Measurements from ENCODE around the gene CSDE1. TPM values are rescaled to one million over a fixed set of nuclear protein-coding genes. Genes with fewer than 3 reads are reported as not detected.

Gene CSDE1
- total RNA-seq, 1 experiment from 2014 or later = 375 TPM

- Histone ChIP-seq H3K36me3 (ENCODE audit: insufficient read depth, low read length) (peaks cover 80% of the 10 kb centered on the region), H3K27ac (ENCODE audit: low read length) (no peak overlapping the region), H4K20me1 (ENCODE audit: insufficient read depth, low read depth, low read length) (peaks cover 48% of the 10 kb centered on the region), H2AFZ (ENCODE audit: low read length) (no peak overlapping the region), H3K79me2 (ENCODE audit: low read length) (peaks cover 96% of the 10 kb centered on the region), H3K27me3 (ENCODE audit: low read length) (no peaks in the 10 kb centered on the region), H3K4me1 (ENCODE audit: low read length) (no peaks in the 10 kb centered on the region), H3K4me3 (ENCODE audit: low read length) (no peak overlapping the region), H3K9me2 (replicated peaks; ENCODE audit: insufficient read depth, low read length) (no peaks in the 10 kb centered on the region), H3K9me3 (ENCODE audit: low read length) (no peaks in the 10 kb centered on the region), H3K9ac (ENCODE audit: low read length) (no peak overlapping the region), H3K4me2 (ENCODE audit: low read depth, low read length, poor library complexity, severe bottlenecking) (no peak overlapping the region)
- DNase-seq = no peak
Observed at GRCh38 chr1:114741963-114742746, 15.6 kb downstream of the CSDE1 start.

DNA sequence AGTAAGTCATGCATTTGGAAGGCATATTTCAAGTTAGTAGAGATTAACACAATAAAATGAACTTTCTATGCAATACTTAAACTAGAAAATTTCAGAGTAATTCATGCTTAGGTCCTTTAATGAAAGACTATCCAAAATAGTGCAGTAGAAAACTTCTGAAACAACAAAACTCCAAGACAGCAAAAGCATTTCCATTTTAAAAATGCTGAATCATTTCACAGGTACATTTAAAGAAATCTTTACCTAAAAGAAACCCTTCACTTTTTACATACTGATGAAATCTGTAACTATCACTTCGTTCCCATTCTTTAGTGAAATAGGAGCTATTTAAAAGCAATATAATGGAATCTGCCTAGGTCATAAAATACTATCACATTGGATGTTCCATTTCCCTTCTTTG lies 17.5 kb downstream of the CSDE1 start:
- no peak overlapping the region for H3K27ac ChIP-seq (ENCODE audit: low read length)

GRCh38 chr1:114737314-114737849 lies 20.4 kb downstream of the CSDE1 start:
- Histone ChIP-seq H3K9me2 (replicated peaks; ENCODE audit: insufficient read depth, low read length) (no peaks in the 10 kb centered on the region), H2AFZ (ENCODE audit: low read length) (no peak overlapping the region), H3K9ac (ENCODE audit: low read length) (no peak overlapping the region), H3K27me3 (ENCODE audit: low read length) (no peaks in the 10 kb centered on the region), H3K36me3 (ENCODE audit: insufficient read depth, low read length) (peaks cover 85% of the 10 kb centered on the region), H3K4me2 (ENCODE audit: low read depth, low read length, poor library complexity, severe bottlenecking) (no peak overlapping the region), H4K20me1 (ENCODE audit: insufficient read depth, low read depth, low read length) (peaks cover 13% of the 10 kb centered on the region), H3K9me3 (ENCODE audit: low read length) (no peaks in the 10 kb centered on the region), H3K79me2 (ENCODE audit: low read length) (peaks cover 90% of the 10 kb centered on the region), H3K27ac (ENCODE audit: low read length) (no peak overlapping the region), H3K4me1 (ENCODE audit: low read length) (no peaks in the 10 kb centered on the region), H3K4me3 (ENCODE audit: low read length) (no peak overlapping the region)
- DNase-seq = no peak

More for the DNA sequence above, 17.5 kb downstream of the CSDE1 start:
- Histone ChIP-seq H2AFZ (ENCODE audit: low read length) (no peak overlapping the region), H4K20me1 (ENCODE audit: insufficient read depth, low read depth, low read length) (peaks cover 34% of the 10 kb centered on the region), H3K9me3 (ENCODE audit: low read length) (no peaks in the 10 kb centered on the region), H3K36me3 (ENCODE audit: insufficient read depth, low read length) (peaks cover 81% of the 10 kb centered on the region), H3K4me3 (ENCODE audit: low read length) (no peak overlapping the region), H3K27me3 (ENCODE audit: low read length) (no peaks in the 10 kb centered on the region), H3K4me2 (ENCODE audit: low read depth, low read length, poor library complexity, severe bottlenecking) (no peak overlapping the region), H3K9me2 (replicated peaks; ENCODE audit: insufficient read depth, low read length) (no peaks in the 10 kb centered on the region), H3K79me2 (ENCODE audit: low read length) (peaks cover 96% of the 10 kb centered on the region), H3K9ac (ENCODE audit: low read length) (no peak overlapping the region), H3K4me1 (ENCODE audit: low read length) (no peaks in the 10 kb centered on the region)
- no peak for DNase-seq

GRCh38 chr1:114735479-114735878 lies 22.3 kb downstream of the CSDE1 start:
- Histone ChIP-seq H3K4me2 (ENCODE audit: low read depth, low read length, poor library complexity, severe bottlenecking) (no peak overlapping the region), H3K9ac (ENCODE audit: low read length) (no peak overlapping the region), H3K9me2 (replicated peaks; ENCODE audit: insufficient read depth, low read length) (no peaks in the 10 kb centered on the region), H3K9me3 (ENCODE audit: low read length) (no peaks in the 10 kb centered on the region), H3K79me2 (ENCODE audit: low read length) (peaks cover 88% of the 10 kb centered on the region), H4K20me1 (ENCODE audit: insufficient read depth, low read depth, low read length) (peaks cover 9% of the 10 kb centered on the region), H3K4me1 (ENCODE audit: low read length) (no peaks in the 10 kb centered on the region), H3K27me3 (ENCODE audit: low read length) (no peaks in the 10 kb centered on the region), H2AFZ (ENCODE audit: low read length) (no peak overlapping the region), H3K36me3 (ENCODE audit: insufficient read depth, low read length) (peaks cover 87% of the 10 kb centered on the region), H3K4me3 (ENCODE audit: low read length) (no peak overlapping the region), H3K27ac (ENCODE audit: low read length) (no peak overlapping the region)
- no peak for DNase-seq

DNA sequence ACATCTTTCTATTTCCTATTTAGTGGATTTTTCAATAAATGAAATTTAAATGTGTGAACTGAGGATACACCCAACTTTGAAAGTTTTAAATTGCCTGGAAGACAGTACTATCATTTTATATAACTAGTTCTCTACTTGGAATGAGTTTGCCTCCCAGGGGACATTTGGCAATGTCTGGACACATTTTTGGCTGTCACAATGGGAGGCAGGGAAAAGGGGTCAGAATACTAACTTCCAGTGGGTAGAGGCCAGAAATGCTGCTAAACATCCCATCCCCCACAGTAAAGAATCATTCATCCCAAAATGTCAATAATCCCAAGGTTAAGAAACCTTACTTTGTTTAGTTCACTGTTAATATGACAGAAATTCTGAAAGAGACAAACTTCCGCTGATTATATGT lies 28.0 kb downstream of the CSDE1 start:
- Histone ChIP-seq H3K79me2 (ENCODE audit: low read length) (peaks cover 70% of the 10 kb centered on the region), H3K9me2 (replicated peaks; ENCODE audit: insufficient read depth, low read length) (no peaks in the 10 kb centered on the region), H4K20me1 (ENCODE audit: insufficient read depth, low read depth, low read length) (no peaks in the 10 kb centered on the region)

GRCh38 chr1:114728553-114728952 lies 29.2 kb downstream of the CSDE1 start:
- Histone ChIP-seq H3K4me1 (ENCODE audit: low read length) (no peaks in the 10 kb centered on the region), H3K4me2 (ENCODE audit: low read depth, low read length, poor library complexity, severe bottlenecking) (no peak overlapping the region), H3K27me3 (ENCODE audit: low read length) (no peaks in the 10 kb centered on the region), H3K9me2 (replicated peaks; ENCODE audit: insufficient read depth, low read length) (no peaks in the 10 kb centered on the region), H4K20me1 (ENCODE audit: insufficient read depth, low read depth, low read length) (no peaks in the 10 kb centered on the region), H3K36me3 (ENCODE audit: insufficient read depth, low read length) (peaks cover 91% of the 10 kb centered on the region), H3K4me3 (ENCODE audit: low read length) (no peak overlapping the region), H2AFZ (ENCODE audit: low read length) (no peak overlapping the region), H3K9ac (ENCODE audit: low read length) (no peak overlapping the region), H3K27ac (ENCODE audit: low read length) (no peak overlapping the region), H3K79me2 (ENCODE audit: low read length) (peaks cover 68% of the 10 kb centered on the region), H3K9me3 (ENCODE audit: low read length) (no peaks in the 10 kb centered on the region)
- DNase-seq = no peak

More for the DNA sequence above, 28.0 kb downstream of the CSDE1 start:
- H3K9me3 ChIP-seq (ENCODE audit: low read length) = no peaks in the 10 kb centered on the region
- no peak overlapping the region for H3K4me3 ChIP-seq (ENCODE audit: low read length)
- no peak overlapping the region for H2AFZ ChIP-seq (ENCODE audit: low read length)
- no peak overlapping the region for H3K27ac ChIP-seq (ENCODE audit: low read length)
- no peaks in the 10 kb centered on the region for H3K27me3 ChIP-seq (ENCODE audit: low read length)
- H3K9ac ChIP-seq (ENCODE audit: low read length) = no peak overlapping the region
- no peaks in the 10 kb centered on the region for H3K4me1 ChIP-seq (ENCODE audit: low read length)
- DNase-seq = no peak
- H3K4me2 ChIP-seq (ENCODE audit: low read depth, low read length, poor library complexity, severe bottlenecking) = no peak overlapping the region
- H3K36me3 ChIP-seq (ENCODE audit: insufficient read depth, low read length) = peaks cover 91% of the 10 kb centered on the region

DNA sequence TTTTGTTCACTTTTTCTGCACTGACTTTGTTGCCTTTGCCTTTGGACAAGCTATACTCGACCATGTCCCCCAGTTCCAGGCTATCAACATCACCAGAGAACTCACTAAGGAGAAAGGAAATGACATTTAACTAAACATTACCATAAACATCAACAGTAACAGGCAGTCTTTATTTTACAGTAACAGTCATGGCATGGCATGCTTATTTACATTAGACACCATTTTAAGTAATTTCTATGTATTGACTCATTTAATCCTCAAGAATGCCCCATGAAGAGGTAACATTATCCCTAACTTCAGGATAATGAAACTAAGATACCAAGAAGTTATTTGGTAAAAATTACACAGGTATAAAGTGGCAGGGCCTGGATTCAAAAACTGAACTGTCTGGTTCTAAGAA lies 32.6 kb downstream of the CSDE1 start:
- DNase-seq = no peak
- no peak overlapping the region for H3K27ac ChIP-seq (ENCODE audit: low read length)
- H3K9me2 ChIP-seq (replicated peaks; ENCODE audit: insufficient read depth, low read length) = no peaks in the 10 kb centered on the region
- no peaks in the 10 kb centered on the region for H3K4me1 ChIP-seq (ENCODE audit: low read length)
- H3K4me3 ChIP-seq (ENCODE audit: low read length) = no peak overlapping the region
- H2AFZ ChIP-seq (ENCODE audit: low read length) = no peak overlapping the region
- peaks cover 71% of the 10 kb centered on the region for H3K36me3 ChIP-seq (ENCODE audit: insufficient read depth, low read length)
- no peak overlapping the region for H3K9ac ChIP-seq (ENCODE audit: low read length)
- no peak overlapping the region for H3K4me2 ChIP-seq (ENCODE audit: low read depth, low read length, poor library complexity, severe bottlenecking)
- H4K20me1 ChIP-seq (ENCODE audit: insufficient read depth, low read depth, low read length) = no peaks in the 10 kb centered on the region
- no peaks in the 10 kb centered on the region for H3K27me3 ChIP-seq (ENCODE audit: low read length)
- no peaks in the 10 kb centered on the region for H3K9me3 ChIP-seq (ENCODE audit: low read length)
- peaks cover 43% of the 10 kb centered on the region for H3K79me2 ChIP-seq (ENCODE audit: low read length)

GRCh38 chr1:114723915-114724314 lies 33.9 kb downstream of the CSDE1 start:
- Histone ChIP-seq H3K4me2 (ENCODE audit: low read depth, low read length, poor library complexity, severe bottlenecking) (no peak overlapping the region), H3K36me3 (ENCODE audit: insufficient read depth, low read length) (peaks cover 70% of the 10 kb centered on the region), H2AFZ (ENCODE audit: low read length) (no peak overlapping the region), H3K9ac (ENCODE audit: low read length) (no peak overlapping the region), H3K27me3 (ENCODE audit: low read length) (no peaks in the 10 kb centered on the region), H3K9me2 (replicated peaks; ENCODE audit: insufficient read depth, low read length) (no peaks in the 10 kb centered on the region), H3K9me3 (ENCODE audit: low read length) (no peaks in the 10 kb centered on the region), H3K4me1 (ENCODE audit: low read length) (no peaks in the 10 kb centered on the region), H3K27ac (ENCODE audit: low read length) (no peak overlapping the region), H4K20me1 (ENCODE audit: insufficient read depth, low read depth, low read length) (no peaks in the 10 kb centered on the region), H3K79me2 (ENCODE audit: low read length) (peaks cover 34% of the 10 kb centered on the region), H3K4me3 (ENCODE audit: low read length) (no peak overlapping the region)
- no peak for DNase-seq

Data from Karpas-422 (cell line).